NB4 (cell line): Measurements from ENCODE around the gene CEP83.
"Not testable (repeated sequence)": the region's sequence is repeated elsewhere in the genome, so short reads cannot be mapped to it uniquely, and the experiment has no call there.

Source experiments
- DNase-seq: peaks from one replicate; pipeline ENCODE4 v3.0.0; 2010; ENCODE audit warnings: low read depth
- H3K4me3 ChIP-seq: one replicate; pipeline ENCODE4 v1.5.1; 2011; ENCODE audit warnings: mild to moderate bottlenecking, low read depth, low read length, moderate library complexity
- MYC ChIP-seq: IDR thresholded peaks from 2 replicates; pipeline ENCODE4 v1.6.1; 2011; ENCODE audit warnings: low read depth, low read length
- POLR2A ChIP-seq: IDR thresholded peaks from 2 replicates; pipeline ENCODE4 v1.6.1; 2011; ENCODE audit warnings: mild to moderate bottlenecking; ENCODE audit not compliant: insufficient read length; ENCODE audit errors: extremely low read depth
- TF ChIP-seq, protein P1 (sequence below): IDR thresholded peaks from 2 replicates; pipeline ENCODE4 v1.6.1; 2011; ENCODE audit warnings: low read depth, low read length
- TF ChIP-seq, protein P2 (sequence below): IDR thresholded peaks from one replicate; pipeline ENCODE4 v1.5.1; 2012; ENCODE audit warnings: low read depth, low read length

CEP83 gene

DNA sequence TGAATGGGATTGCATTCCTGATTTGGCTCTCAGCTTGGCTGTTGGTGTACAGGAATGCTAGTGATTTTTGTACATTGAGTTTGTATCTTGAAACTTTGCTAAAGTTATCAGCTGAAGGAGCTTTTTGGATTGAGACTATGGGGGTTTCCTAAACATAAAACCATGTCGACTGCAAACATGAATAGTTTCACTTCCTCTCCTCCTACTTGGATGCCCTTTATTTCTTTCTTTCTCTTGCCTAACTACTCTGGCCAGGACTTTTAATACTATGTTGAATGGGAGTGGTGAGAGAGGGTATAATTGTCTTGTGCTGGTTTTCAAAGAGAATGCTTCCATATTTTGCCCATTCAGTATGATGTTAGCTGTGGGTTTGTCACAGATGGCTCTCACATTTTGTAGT, 141.5 kb downstream of the CEP83 start:
- TF ChIP-seq, protein P1, sequence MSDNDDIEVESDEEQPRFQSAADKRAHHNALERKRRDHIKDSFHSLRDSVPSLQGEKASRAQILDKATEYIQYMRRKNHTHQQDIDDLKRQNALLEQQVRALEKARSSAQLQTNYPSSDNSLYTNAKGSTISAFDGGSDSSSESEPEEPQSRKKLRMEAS, result no peak
- TF ChIP-seq POLR2A, result no peak
- TF ChIP-seq, protein P2, sequence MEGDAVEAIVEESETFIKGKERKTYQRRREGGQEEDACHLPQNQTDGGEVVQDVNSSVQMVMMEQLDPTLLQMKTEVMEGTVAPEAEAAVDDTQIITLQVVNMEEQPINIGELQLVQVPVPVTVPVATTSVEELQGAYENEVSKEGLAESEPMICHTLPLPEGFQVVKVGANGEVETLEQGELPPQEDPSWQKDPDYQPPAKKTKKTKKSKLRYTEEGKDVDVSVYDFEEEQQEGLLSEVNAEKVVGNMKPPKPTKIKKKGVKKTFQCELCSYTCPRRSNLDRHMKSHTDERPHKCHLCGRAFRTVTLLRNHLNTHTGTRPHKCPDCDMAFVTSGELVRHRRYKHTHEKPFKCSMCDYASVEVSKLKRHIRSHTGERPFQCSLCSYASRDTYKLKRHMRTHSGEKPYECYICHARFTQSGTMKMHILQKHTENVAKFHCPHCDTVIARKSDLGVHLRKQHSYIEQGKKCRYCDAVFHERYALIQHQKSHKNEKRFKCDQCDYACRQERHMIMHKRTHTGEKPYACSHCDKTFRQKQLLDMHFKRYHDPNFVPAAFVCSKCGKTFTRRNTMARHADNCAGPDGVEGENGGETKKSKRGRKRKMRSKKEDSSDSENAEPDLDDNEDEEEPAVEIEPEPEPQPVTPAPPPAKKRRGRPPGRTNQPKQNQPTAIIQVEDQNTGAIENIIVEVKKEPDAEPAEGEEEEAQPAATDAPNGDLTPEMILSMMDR, result no peak
- no peak for TF ChIP-seq MYC
- DNase-seq, result no peak

DNA sequence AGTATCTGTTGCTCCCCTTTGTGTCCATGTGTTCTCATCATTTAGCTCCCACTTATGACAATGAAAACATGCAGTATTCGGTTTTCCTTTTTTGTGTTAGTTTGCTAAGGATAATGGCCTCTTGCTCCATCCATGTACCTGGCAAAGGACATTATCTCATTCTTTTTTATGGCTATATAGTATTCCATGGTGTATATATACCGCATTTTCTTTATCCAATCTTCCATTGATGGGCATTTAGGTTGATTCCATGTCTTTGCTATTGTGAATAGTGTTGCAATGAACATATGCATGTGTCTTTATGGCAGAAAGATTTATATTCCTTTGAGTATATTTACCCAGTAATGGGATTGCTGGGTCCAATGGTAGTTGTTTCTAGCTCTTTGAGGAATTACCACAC, 143.1 kb downstream of the CEP83 start:
- H3K4me3 ChIP-seq, DNase-seq: not testable (repeated sequence)

More for the DNA sequence above, 141.5 kb downstream of the CEP83 start:
- H3K4me3 ChIP-seq, result no peak overlapping the region

DNA sequence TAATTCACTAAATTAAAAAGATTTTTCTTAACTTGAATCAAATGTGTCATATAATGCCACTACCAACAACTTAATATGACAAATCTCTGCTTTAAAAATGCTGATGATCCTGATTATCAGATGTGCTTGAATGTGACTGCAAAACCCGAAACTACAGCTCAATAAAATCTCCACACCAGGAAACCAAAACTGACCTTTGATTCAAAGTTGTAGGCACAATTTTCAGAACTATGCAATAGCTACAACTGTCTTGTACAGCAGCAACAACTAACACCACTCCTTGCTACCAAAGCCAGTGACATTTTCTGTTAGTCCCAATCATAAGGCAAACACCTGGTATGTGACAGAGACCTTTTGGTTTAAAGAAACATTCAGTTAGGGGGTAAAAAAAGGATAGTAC, 147.3 kb downstream of the CEP83 start:
- no peak for DNase-seq
- no peak overlapping the region for H3K4me3 ChIP-seq
- TF ChIP-seq POLR2A, result no peak
- TF ChIP-seq, protein P1, result no peak

DNA sequence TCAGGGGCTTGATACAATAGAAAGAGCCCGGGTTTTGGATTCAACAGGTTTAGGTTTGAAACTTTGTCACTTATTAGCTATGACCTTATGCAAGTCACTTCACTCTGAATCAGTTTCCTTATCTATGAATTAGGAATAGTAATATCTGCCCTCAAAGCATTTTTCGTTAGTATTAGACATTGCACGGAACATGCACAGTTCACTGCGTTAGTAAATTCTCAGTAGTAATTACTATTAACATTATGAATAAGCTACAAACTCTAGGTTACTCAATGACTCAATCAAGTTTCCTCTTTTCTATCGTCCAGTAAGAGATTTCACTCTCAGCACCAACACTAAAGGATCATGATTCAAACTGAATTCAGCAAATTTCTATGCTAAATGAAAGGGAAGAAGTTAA, 150.3 kb downstream of the CEP83 start:
- TF ChIP-seq MYC (no peak), POLR2A (no peak)
- TF ChIP-seq, protein P1, result no peak
- TF ChIP-seq, protein P2, result no peak
- DNase-seq, result no peak
- H3K4me3 ChIP-seq, result no peak overlapping the region

DNA sequence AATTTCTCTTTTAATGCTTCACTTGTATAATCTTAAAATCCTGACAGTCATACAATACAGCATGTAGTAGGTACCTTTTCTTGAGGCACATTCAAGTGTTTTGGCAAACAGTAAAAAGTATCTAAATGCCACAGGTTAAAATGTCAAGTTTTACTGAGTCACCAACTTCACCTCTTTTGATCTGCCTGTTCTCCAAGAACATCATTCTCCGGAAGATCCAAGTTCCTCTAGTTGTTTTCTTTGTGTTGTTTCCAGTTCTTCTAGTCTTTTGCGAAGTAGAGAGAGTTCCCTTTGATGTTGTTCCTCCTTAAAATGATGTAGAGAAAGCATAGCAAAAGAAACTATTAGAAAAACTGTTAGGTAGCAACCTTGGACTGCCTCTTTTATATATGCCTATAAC, 151.1 kb downstream of the CEP83 start:
- TF ChIP-seq POLR2A, result no peak
- no peak for TF ChIP-seq MYC
- TF ChIP-seq, protein P2, result no peak
- TF ChIP-seq, protein P1, result no peak

DNA sequence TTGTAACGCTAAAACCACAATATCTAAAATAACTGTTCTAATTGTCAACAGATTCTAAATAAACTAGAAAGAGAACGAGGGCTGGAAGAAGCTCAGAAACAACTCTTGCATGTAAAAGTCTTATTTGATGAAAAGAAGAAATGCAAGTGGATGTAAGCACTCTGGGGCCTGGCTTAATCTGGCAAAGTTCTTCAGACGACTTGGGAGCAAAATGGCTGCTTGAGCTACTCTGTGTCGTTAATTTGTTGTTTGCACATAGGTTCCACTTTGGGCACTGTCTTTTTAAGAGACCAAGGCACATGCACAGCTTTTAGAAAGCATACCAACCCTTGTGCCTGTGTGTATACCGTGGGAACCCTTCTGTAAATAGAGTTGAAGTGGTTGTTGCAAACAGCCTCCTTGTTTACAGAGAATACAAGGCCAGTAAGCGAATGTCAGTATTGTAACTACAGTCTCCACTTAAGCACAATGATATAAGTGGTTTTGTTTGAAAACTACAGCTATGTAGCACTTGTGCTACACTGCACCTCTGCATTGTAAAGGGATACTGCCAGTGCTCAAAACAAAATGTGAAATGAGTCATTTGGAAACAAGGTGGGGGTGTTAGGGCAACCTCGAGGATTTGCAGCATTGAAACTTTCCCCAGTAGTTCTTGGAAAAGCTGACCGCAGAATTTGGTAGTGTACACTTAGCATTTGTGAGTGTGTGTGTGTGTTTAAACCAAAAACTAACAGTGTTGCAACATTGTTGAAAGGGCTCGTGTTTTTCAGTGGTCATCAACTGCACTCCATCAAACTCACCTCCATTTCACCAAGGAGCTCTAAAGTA, 154.3 kb downstream of the CEP83 start:
- DNase-seq, result no peak
- H3K4me3 ChIP-seq, result no peak overlapping the region
- TF ChIP-seq MYC, result no peak
- TF ChIP-seq, protein P1, result no peak
- TF ChIP-seq, protein P2, result no peak
- no peak for TF ChIP-seq POLR2A

More for the DNA sequence above, 151.1 kb downstream of the CEP83 start:
- H3K4me3 ChIP-seq, result no peak overlapping the region
- DNase-seq, result no peak

DNA sequence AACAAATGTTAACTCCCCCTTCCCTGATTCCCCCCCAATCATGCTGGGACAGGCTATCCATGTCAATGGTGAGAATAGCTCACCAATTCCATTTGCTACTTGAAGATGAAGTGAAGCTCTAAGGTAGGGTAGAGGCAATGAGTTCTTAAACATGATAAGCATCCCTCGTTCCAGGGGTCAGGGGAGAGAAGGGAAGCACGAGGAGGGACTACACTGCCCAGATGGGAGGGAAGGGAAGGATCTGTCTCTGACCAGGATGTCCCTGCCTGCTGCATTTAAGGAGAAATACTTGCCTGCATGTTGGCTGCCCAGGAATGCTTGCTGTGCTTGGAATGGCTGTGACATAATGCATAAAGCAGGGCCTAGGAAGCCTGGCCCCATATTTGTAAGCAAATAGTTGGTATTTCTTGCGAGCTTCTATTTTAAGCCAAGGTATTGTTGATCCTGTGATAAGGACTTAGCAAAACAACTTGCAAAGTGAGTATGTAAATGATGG, 155.1 kb downstream of the CEP83 start:
- no peak overlapping the region for H3K4me3 ChIP-seq
- DNase-seq, result no peak
- TF ChIP-seq MYC (no peak), POLR2A (no peak)
- TF ChIP-seq, protein P2, result no peak
- TF ChIP-seq, protein P1, result no peak
